Erythroblast (primary cell): ENCODE results near the gene TRIP10.

Experiments
- DNase-seq, 2 experiments: peaks; one replicate each; lab custom pipeline; 2025; lab: John Stamatoyannopoulos, UW
- GATA1 ChIP-seq: IDR thresholded peaks from 2 replicates; pipeline ENCODE4 v1.6.1; 2011; ENCODE audit warnings: low read depth, mild to moderate bottlenecking, control low read depth, low read length, moderate library complexity
- POLR2A ChIP-seq: IDR thresholded peaks from 2 replicates; pipeline ENCODE4 v1.6.1; 2011; ENCODE audit warnings: mild to moderate bottlenecking, low read length

Gene TRIP10

DNA sequence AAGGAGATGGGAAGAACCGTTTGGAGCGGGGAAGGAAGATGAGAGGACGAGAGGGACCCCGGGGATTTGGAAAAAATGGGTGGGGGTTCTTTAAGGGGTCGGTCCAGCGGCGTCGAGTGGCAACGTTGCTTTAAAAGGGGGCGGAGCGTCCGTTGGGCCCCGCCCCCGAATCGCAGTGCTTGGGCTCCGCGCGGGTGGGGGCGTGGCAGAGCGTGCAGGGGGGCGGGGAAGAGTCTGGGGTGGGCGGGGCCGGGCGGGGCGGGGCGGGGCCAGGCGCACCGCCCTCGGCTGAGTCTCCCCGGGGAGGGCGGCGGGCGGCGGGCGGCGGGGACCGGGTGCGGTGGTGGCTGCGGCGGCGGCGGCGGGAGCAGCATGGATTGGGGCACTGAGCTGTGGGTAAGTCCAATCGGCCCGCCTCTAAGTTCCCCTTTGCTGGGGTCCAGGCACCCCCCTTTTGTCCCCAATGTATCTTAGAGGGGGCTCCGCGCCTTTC lies at the start of gene TRIP10:
Gene TRIP10 (plus strand): TSS at position 291 of the 493 bp plus-strand sequence. CDS start 82 bp downstream, at position 373.
- TF ChIP-seq POLR2A (no peak), GATA1 (no peak)
- peak; percentile 83 to 92 for DNase-seq

DNA sequence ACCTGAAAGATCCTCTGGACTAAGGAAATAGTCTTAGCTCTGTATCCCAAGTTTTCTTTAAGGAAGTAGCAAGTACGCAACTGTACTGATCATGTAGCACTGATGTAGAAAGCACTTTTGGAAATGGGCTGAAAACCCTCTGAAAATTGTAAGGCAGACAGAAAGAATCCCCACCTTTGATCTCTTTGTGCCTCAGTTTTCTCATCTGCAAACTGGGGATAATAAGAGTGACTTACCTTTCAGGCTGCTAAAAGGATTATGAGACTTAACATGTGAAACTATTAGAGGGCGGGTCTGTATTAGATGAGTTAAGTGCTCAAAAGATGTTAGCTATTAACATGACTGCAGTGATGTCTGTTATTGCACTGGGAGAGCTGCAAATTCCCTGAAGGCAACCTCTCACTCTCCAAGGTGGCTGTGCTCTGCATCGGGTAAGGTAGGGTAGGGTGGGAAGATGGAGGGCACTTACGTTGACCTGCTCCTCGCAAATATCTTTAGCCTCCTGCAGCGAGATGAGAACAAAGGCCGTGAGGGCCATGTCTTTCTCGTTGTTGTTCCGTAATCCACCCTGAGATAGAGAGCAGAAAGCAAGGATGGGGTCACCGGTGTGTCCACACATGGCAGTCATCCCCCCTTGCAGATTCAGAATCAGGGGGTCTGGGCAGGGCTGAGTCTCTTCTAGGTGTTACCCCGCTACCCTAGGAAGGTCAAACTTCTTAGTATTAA lies 49.2 kb upstream of the TRIP10 start:
- DNase-seq: no peak
- no peak for TF ChIP-seq POLR2A
- no peak for TF ChIP-seq GATA1

DNA sequence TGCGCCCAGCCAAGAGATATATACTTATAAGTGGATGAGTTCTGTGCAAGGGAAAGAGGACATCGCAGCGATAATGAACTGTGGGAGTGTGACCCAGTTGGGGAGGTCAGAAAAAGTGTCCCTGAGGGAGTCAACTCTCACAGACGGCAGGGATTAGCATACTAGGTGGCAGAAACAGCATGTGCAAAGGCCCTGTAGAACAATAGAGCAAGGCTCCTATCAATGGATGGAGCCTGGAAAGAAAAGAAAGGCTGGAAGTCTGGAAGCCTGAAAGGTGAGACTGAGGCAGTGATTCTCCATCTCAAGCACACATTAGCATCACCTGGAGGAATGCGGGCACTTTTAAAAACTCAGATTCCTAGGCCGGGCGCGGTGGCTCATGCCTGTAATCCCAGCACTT lies 48.1 kb upstream of the TRIP10 start:
- no peak for DNase-seq
- TF ChIP-seq GATA1 (no peak), POLR2A (no peak)

GRCh38 chr19:6692027-6692426 lies 47.5 kb upstream of the TRIP10 start:
- DNase-seq: no peak
- TF ChIP-seq GATA1 (no peak), POLR2A (no peak)

- TF ChIP-seq POLR2A: no peak
- TF ChIP-seq GATA1: no peak
- no peak for DNase-seq
These were observed 46.4 kb upstream of the TRIP10 start for GRCh38 chr19:6693056-6693471.

- DNase-seq: no peak
- TF ChIP-seq POLR2A (no peak), GATA1 (no peak)
These were observed 45.8 kb upstream of the TRIP10 start for GRCh38 chr19:6693681-6694080.

DNA sequence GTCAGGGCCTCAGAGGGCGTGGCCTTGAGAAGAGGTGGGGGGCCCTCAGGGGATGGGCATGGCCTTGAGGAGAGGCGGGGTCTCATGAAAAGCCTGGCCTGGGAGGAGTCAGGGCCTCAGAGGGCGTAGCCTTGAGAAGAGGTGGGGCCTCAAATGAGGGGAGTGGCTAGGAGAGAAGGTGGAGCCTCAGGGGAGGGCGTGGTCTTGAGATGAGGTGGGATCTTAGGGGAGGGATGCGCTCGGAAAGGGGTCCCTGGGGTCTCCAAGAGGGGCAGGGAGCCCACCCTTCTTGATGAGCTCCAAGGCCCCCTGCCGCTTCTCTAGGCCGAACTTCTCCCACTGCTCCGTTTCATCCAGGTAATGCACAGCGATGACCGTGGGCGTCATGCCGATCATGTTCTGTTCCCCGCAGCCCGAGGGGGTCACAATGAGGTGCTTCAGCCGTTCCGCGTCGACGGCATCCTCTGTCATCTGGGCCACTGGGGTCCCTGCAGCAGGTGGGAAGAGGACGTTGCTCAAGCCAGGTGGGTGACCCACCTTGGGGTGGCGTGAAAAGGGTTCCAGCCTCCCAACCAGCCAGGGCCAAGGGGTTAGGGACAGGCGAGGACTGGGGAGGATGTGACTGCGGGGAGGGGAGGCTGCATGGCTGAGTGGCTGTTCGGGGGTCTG lies 45.2 kb upstream of the TRIP10 start:
- TF ChIP-seq GATA1 (no peak), POLR2A (no peak)
- no peak for DNase-seq

- TF ChIP-seq POLR2A: no peak
- no peak for TF ChIP-seq GATA1
- DNase-seq: no peak
These were observed 43.1 kb upstream of the TRIP10 start for GRCh38 chr19:6696239-6696820.

DNA sequence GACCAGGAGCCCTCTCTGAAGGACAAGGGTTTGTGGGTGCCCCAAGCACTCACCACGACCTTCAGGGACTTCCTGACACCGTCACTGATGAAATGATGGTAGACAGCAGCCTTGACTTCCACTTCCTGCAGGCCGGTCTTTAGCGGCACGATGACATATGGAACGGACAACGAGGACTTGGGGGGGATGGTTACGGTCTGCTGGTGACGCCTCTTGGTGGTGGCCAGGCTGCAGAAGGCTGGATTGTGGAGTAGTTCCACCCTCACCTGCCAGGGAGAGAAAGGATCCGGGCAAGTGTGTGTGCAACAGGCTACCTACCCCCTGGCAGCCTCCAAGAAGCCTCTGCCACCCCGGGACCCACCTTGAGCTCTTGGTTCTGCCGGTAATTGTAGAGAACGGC lies 42.2 kb upstream of the TRIP10 start:
- DNase-seq: no peak
- TF ChIP-seq GATA1 (no peak), POLR2A (no peak)

DNA sequence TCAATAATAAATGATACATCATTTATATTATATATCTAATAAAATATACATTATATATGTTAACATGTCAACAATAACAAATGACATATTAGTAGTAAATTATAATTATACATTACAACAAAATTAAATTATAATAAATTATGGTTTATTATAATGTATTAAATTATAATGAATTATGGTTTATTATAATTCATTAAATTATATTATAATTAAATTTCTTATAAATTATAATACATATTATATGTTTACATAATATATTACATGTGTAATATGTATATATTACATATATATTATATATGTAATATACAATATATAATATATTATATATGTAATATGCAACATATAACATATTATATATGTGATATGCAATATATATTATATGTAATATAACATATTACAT lies 39.5 kb upstream of the TRIP10 start:
- TF ChIP-seq GATA1 (no peak), POLR2A (no peak)
- DNase-seq: no peak

DNA sequence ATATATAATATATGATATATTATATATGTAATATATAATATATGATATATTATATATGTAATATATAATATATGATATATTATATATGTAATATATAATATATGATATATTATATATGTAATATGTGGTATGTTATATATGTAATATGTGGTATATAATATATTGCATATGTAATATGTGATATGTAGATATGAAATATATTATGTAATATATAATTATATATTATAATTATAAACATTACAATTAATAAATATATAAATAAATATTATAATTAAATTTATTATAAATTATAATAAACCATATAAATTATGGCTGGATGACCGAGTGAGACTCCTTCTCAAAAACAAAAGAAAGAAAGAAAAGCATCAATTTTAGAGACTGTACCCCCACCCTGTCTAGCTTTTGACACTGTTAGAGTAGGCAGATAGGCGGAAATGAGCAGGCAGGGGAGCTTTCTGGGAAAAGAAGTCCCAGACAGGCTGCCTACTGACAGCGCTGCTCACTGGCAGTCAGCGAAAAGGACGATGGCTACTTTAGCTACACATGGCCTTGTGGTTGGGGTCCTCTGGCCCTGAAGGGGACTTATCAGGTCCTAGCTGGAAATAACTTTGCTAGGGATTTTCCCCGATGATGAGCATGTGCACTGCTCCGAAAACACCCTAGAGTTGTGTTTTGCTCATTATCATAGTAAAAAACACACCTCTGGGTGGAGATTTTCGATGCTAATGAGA lies 38.7 kb upstream of the TRIP10 start:
- DNase-seq: no peak
- TF ChIP-seq POLR2A (no peak), GATA1 (no peak)

DNA sequence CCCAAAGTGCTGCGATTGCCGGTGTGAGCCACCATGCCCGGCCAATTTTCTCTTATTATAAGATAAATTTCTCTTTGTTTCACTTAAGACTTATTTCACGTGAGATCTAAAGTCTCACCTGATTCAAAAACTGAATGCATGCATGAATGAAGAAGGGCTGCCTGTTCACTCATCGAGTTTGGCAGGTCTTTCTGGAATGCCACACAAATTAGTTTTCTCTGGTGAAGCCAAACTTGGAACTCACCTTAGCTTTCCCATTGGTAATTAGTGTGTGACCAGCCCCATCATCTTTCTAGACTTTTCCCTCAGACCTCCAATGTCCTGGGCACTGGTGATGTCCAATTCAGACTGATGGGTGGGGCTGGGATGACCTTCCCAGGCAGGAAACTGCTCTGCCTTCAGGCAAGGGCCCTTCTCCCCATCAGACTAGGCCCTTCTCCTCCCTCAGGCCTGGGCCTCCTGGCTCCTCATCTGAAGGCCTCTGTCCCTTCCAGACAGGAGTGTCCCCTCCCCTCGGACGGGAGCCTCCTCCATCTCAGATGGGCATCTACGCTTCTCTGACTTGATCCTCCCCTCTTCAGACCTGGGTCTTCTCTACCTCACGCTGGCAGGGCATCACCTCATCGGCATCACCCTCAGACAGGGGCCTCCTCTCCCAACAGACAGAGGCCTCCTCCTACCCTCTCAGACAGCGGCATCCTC lies 33.4 kb upstream of the TRIP10 start:
- TF ChIP-seq POLR2A: no peak
- no peak for TF ChIP-seq GATA1
- DNase-seq: no peak

DNA sequence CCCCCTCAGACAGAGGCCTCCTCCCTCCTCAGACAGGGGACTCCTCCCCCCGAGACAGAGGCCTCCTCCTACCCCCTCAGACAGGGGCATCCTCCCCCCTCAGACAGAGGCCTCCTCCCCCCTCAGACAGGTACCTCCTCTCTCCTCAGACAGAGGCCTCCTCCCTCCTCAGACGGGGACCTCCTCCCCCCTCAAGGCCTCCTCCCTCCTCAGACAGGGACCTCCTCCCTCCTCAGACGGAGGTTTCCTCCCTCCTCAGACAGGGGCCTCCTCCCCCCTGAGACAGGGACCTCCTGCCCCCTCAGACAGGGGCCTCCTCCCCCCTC lies 32.9 kb upstream of the TRIP10 start:
- no peak for DNase-seq

More for the DNA sequence above, 32.9 kb upstream of the TRIP10 start:
- TF ChIP-seq GATA1: no peak
- TF ChIP-seq POLR2A: no peak
